ENCODE results near the gene INO80B.
"Not testable (repeated sequence)": the region's sequence is repeated elsewhere in the genome, so short reads cannot be mapped to it uniquely, and the experiment has no call there.

INO80B gene

GRCh38 chr2:74450570-74451190, 4.2 kb upstream of the INO80B start:
- no peak for DNase-seq (ENCODE audit: low read depth)

DNA sequence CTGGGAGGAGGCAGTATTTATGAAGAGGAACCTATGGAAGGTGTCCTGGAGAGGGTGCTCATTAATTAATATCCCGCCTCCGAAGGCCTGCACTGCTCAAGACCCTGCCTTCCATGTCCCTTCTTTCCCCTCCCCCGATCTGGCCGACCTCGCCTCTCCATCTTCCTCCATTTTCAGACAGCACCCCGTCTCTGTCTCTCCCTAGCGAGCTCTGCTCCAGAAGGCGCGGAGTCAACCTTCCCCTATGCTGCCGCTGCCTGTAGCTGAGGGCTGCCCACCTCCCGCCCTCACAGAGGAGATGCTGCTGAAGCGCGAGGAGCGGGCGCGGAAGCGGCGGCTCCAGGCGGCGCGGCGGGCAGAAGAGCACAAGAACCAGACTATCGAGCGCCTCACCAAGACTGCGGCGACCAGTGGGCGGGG, 2.3 kb downstream of the INO80B start:
- DNase-seq (ENCODE audit: low read depth), result no peak

- DNase-seq (ENCODE audit: low read depth), result peak; percentile 72
Measured at GRCh38 chr2:74457549-74458131, 2.8 kb downstream of the INO80B start.

DNA sequence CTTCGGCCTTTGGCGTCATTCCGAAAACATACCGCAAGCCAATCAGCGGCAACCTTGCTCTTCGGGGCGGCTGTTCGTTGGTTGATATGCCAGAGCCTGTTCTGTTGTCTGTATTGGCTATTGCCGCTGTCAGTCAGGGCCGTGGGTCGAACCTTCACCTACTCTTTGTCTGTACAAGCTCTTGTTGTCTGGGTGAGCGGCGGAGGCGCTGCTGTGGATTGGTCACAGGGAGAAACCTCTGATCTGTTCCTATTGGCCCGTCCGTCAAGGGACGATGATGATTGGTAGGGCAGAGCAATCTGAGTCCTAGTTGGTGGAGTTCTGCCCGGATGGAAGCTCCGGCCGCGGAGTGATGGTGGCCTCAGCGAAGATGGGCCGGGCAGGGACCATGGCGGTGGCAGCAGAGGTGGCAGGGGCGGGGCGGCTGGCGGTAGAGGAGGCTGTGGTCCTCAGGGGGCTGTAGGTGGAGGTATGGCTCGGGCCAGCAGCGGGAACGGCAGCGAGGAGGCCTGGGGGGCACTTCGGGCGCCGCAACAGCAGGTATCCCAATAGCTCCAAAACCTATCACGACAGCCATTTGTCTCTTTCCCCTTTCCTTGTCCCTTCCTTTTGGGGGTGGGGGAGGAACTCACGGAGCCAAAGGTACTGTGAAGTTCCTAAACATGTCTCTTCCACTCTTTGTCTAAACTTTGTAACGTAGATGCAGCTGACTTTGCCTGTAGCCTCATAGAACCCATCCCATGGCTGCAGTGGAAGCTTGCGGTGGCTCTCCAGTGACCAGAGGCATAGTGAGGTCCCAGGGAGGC, 3.4 kb downstream of the INO80B start, which contains the start of gene WBP1:
Gene WBP1 (plus strand): TSS at position 307 of the 806 bp plus-strand sequence. CDS start 165 bp downstream, at position 472.
- peak; percentile 97 for DNase-seq (ENCODE audit: low read depth)

DNA sequence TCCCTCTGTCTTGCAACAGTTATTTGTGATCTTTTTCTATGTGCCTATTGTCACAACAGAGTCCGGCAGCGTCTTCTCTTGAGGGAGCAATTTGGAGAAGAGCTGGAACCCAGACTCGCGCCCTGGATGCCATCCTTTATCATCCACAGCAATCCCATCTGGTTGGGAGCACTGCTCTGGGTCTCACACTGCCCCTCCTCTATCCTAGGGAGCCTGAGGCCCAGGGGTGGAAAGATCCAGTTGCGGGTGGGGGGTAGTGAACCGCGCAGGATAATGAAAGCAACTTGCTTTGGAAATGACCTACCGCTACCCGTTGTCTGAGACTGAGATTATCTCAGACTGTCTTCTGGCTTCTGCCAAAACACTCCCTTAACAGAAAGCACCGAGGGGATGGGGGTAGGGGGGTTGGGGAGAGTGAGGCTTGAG, 4.1 kb downstream of the INO80B start:
- no peak for DNase-seq (ENCODE audit: low read depth)

DNA sequence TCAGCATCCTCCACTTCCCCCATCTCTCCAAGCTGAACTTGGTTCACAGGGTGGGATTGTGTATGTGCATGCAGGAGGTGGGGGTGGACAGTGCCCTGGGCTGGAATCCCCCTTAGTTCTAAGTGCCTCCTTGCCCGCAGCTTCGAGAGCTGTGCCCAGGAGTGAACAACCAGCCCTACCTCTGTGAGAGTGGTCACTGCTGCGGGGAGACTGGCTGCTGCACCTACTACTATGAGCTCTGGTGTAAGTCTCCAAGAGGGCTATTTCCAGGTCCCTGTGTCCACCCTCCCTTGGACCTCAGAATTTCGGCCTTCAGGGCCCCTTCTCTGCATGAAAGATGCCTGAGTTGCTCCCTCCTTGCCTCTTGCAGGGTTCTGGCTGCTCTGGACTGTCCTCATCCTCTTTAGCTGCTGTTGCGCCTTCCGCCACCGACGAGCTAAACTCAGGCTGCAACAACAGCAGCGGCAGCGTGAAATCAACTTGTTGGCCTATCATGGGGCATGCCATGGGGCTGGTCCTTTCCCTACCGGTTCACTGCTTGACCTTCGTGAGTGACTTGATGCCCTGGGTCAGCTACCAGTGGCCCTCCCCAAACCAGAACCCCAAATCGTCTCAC, 4.7 kb downstream of the INO80B start:
- DNase-seq (ENCODE audit: low read depth), result not testable (repeated sequence)

GRCh38 chr2:74460187-74460586, 5.3 kb downstream of the INO80B start:
- DNase-seq (ENCODE audit: low read depth), result not testable (repeated sequence)

DNA sequence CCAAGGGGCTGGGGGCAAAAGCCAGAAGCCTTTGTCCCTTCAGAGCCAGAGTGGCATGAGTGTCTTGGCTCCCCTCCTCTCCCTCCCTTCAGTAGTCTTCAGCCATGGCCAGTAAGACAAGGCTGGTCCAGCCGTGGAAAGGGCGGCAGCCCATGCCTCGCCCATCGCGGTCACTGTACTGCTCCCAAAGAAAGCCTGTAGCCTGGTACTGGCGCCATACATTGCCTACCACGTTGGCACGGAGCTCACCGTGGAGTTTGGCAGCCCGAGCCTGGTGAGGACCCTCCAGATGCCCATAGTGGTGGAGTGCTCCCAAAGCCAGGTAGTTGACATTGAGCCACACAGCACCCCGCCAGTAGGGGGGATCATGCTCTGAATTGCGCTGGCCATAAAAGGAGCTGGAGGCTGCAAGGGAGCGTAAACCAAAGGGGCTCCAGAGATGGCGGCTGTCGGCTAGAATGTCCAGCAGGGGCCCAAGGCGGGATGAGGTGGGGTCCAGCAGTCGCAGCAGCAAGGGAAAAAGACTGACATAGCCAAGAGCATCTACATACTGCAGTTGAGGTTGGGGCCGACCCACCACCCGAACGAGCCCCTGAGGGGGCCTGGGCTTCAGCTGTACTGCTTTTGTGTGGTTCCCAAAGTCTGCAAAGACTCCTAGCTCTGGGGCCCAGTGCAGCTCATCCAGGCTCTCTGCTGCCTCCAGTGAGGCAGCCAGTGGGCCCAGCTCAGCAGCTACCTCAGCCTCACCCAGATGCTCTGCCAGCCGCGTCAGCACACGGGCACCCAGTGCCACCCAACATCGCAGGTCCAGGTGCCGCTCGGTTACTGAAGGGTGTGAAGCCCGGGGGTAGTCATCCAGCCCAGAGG, 6.5 kb downstream of the INO80B start:
- DNase-seq (ENCODE audit: low read depth), result no peak

DNA sequence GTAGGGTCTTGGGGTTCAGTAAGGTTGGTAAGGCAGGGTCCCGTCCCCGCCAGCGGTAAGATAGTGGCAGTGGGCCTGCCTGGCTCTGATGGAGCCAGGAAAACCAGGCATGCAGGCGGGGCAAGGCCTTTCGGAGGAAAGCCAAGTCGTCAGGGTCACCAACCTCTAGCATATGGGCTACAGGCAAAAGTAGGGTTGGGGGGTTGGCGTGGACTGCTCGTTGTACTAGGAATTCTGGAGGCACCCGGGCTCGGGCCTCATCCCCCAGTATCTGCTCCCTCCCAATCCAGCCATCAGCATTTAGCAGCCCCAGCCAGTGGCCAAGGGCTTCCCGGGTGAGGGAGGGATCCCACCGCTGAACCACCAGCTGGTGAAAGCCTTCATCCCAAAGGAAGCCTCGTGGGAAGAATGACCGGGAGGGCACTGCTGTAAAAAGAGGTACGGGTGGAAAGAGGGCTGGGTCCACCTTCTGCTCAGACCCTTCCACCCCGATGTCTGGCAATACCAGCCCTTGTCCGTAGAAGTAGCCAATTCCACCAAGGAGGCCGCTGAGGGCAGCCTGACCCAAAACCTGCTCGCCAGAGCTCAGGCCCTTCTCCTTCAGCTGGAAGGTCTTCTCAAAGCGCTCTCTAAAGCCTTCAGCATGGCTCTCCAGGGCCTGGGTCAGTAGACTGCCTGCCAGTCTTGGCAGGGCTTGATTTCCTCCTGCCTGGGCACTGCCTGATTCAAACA, 7.3 kb downstream of the INO80B start:
- DNase-seq (ENCODE audit: low read depth), result no peak

DNA sequence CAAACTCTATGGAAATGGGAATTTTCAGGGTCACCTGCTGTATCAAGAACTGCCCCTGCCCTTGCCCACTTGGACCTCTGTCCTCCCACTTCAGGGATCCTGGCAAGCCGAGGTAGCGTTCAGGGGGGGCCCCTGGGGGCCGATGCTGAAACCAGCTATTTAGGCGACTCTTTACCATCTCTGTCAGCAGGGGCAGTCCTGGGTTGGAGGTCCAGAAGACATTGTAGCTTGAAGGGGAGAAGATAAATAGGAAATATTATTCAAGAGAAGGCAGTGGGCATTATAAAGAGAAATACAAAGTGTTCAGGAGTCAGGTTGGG, 7.9 kb downstream of the INO80B start:
- DNase-seq (ENCODE audit: low read depth), result no peak

GRCh38 chr2:74464406-74464805, 9.5 kb downstream of the INO80B start:
- DNase-seq (ENCODE audit: low read depth), result no peak

DNA sequence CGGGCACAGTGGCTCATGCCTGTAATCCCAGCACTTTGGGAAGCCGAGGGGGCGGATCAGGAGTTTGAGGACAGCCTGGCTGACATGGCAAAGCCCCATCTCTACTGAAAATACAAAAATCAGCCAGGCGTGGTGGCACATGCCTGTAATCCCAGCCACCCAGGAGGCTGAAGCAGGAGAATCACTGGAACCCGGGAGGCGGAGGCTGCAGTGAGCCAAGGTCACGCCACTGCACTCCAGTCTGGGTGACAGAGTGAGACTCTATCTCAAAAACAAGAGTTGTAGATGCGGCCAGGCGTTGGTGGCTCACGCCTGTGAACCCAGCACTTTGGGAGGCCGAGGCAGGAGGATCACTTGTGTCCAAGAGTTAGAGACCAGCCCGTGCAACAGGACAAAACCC, 15.9 kb downstream of the INO80B start:
- DNase-seq (ENCODE audit: low read depth), result not testable (repeated sequence)

- DNase-seq (ENCODE audit: low read depth), result no peak
Measured at GRCh38 chr2:74471332-74472065, 16.6 kb downstream of the INO80B start.

DNA sequence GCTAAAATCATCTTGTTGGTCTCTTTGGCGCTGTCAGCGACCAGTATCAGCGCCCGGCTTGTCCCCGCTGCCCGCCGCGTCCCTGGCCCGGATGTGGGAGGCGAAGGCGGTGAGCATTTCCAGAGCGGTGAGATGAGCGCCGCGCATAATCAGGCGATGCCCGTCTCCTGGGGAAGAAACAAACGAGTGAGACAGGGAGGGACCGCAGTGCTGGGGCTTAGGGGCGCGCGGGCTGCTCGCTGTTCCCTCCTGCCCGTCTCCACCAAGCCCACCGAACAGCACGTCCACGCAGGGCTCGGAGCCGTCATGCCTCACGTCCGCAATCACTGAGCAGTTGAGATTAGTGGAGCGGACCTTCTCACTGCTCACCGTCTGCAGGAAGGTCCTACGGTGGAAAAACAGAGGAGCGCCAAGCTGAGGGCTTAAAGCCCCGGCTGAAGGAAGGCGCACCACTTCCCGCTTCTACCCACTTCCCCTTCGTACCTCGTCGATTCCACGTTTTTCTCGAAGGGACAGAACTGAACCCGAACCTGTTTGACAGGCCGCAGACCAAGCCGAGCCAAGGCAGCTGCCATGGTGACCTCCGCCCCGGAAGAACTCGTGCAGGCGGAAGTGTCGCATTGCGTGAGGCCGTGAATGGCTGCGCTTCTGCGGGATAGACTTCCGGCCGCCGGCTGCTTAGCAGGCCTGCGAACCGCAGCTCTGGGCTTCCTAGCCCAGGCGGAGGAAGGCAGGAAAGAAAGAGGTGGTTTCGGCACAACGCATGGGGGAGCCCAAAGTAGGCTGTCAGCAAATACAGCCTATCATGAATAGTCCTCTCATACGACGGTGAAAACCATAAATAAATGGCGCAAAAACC, 17.4 kb downstream of the INO80B start, which contains the start of gene MRPL53:
Gene MRPL53 (minus strand): TSS at position 595 of the 859 bp plus-strand sequence. CDS start 20 bp downstream, at position 575.
- DNase-seq (ENCODE audit: low read depth), result peak; percentile 99

- DNase-seq (ENCODE audit: low read depth), result no peak
Measured at GRCh38 chr2:74472945-74473258, 18.0 kb downstream of the INO80B start.

DNA sequence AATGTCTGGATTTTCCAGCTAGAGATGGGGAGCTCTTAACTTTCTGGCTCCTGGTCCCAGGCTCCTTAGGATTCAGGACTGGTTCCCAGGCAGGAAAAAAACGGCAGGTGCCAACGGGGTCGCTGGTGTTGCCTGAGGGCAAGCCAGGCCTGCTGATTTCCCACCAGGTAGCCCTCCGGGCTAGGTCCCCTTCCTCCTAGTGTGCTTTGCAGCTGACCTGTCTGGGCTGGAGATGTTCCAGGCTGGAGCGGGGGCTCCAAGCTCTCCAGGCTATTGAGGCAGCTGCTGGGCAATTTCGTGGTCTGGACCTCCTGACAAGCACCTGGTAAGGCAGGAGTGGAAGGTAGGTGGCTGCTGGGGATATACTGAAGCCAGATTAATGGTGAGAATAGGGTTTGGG, 19.6 kb downstream of the INO80B start:
- no peak for DNase-seq (ENCODE audit: low read depth)

DNA sequence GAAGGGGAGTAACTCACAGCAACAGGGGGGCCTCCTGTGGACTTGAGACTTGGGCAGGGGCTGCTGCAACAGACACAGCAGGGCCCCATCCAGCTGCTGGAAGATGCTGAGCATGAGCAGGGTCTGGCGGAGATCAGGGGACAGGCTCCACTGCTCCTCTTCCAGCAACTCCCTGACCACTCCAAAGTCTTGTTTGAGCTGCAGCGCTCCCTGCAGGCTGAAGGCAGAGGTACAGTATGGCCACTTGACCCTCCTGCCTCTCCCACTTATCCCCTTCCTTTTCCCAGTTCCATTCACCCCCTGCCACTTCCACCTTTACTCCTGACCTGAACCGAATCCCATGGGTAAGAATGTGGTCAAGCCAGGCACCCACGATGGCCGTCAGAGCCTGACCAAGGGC, 20.0 kb downstream of the INO80B start:
- DNase-seq (ENCODE audit: low read depth), result no peak

DNA sequence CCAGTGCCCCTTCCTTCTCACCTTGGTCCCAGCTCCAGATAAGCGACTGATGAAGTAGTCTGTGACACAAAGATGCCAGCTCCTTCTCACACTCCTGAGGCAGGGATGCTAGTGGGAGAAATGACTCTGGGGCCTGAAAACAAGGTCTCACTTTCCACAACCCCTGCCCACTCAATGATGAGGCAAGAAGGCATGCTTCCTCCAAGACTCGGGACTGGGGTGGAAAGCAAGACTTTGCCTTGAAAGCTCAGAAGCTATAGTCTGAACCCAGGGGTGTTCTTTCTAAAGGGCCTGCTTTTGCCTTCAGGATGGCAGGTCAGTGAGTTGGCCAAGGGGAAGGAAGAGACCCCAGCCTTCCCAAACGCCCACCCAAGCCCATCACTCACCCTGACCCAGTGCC, 26.5 kb downstream of the INO80B start:
- no peak for DNase-seq (ENCODE audit: low read depth)
